Erythroblast (primary cell): ENCODE measurements around the gene PRELP.

Experiments used
- GATA1 ChIP-seq: IDR thresholded peaks from 2 replicates; pipeline ENCODE4 v1.6.1; 2011; ENCODE audit warnings: low read depth, mild to moderate bottlenecking, control low read depth, low read length, moderate library complexity
- POLR2A ChIP-seq: IDR thresholded peaks from 2 replicates; pipeline ENCODE4 v1.6.1; 2011; ENCODE audit warnings: mild to moderate bottlenecking, low read length

DNA sequence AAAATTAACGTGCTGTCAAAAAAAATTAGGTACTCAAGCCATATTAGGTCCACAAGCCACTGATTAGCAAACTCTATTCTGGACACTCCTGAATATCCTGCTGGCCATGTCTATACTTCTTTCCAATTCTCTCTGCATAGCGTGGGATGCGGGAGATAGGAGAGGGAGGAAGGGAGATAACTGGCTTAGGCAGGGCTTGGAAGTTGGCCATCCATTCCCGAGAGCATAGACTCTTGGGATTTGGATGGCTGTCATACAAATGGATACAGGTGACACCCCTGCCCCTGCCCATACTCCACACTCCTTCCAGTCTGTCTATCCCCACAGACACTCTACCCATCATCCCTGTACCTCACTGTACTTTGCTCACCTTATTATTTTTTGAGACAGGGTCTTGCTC lies 2.3 kb upstream of the PRELP start:
- TF ChIP-seq POLR2A (no peak), GATA1 (no peak)
